HuH-7 (cell line): Measurements from ENCODE around the gene LIMK1.
"Not testable (repeated sequence)": the region's sequence is repeated elsewhere in the genome, so short reads cannot be mapped to it uniquely, and the experiment has no call there.

Source experiments
- DNase-seq: peaks from one replicate; pipeline ENCODE4 v3.0.0; 2011; ENCODE audit warnings: low spot score

LIMK1 gene

GRCh38 chr7:74126220-74126880 is 42.7 kb downstream of the LIMK1 start:
- DNase-seq, result no peak

GRCh38 chr7:74129887-74130286 is 46.3 kb downstream of the LIMK1 start:
- DNase-seq, result no peak

GRCh38 chr7:74130518-74130917 is 46.9 kb downstream of the LIMK1 start:
- no peak for DNase-seq

- DNase-seq, result no peak
Measured at GRCh38 chr7:74134117-74134620, 50.6 kb downstream of the LIMK1 start.

- no peak for DNase-seq
Measured at GRCh38 chr7:74138334-74138867, 54.8 kb downstream of the LIMK1 start.

GRCh38 chr7:74138945-74139843 is 55.6 kb downstream of the LIMK1 start:
- DNase-seq, result no peak

GRCh38 chr7:74141705-74142104 is 58.1 kb downstream of the LIMK1 start:
- DNase-seq, result no peak

- DNase-seq, result no peak
Measured at GRCh38 chr7:74143383-74143782, 59.8 kb downstream of the LIMK1 start.

GRCh38 chr7:74148491-74148890 is 64.9 kb downstream of the LIMK1 start:
- DNase-seq, result no peak

- DNase-seq, result no peak
Measured at GRCh38 chr7:74149071-74149470, 65.5 kb downstream of the LIMK1 start.

GRCh38 chr7:74149603-74150002 is 66.0 kb downstream of the LIMK1 start:
- DNase-seq, result no peak

- no peak for DNase-seq
Measured at GRCh38 chr7:74153736-74154135, 70.1 kb downstream of the LIMK1 start.

- DNase-seq, result no peak
Measured at GRCh38 chr7:74155810-74156395, 72.3 kb downstream of the LIMK1 start.

GRCh38 chr7:74157605-74158004 is 74.0 kb downstream of the LIMK1 start:
- DNase-seq, result no peak

GRCh38 chr7:74164985-74165456 is 81.4 kb downstream of the LIMK1 start:
- no peak for DNase-seq

GRCh38 chr7:74165867-74166593 is 82.4 kb downstream of the LIMK1 start:
- no peak for DNase-seq

GRCh38 chr7:74167324-74167723 is 83.7 kb downstream of the LIMK1 start:
- DNase-seq, result not testable (repeated sequence)
